Measurements from ENCODE around the gene CRYBG2.

GRCh38 chr1:26315874-26316850 is 37.8 kb downstream of the CRYBG2 start:
- TF ChIP-seq CTCF (IDR thresholded peaks at IDR 0.05 in 8 of 11, conservative IDR thresholded peaks at IDR 0.05 in 3 of 11) = no peak
- no peak for TF ChIP-seq POLR2A (IDR thresholded peaks at IDR 0.05)

All from spleen (tissue), 7 donors.